HCT116 (cell line): Measurements from ENCODE around the gene ADGRG4.

ENCODE experiments used
- JUND ChIP-seq: IDR thresholded peaks from 2 replicates; pipeline ENCODE4 v1.6.1; 2012
- POLR2A ChIP-seq: IDR thresholded peaks from 2 replicates; pipeline ENCODE4 v1.7.0; 2011; ENCODE audit warnings: borderline replicate concordance; ENCODE audit not compliant: insufficient read depth, insufficient read length; ENCODE audit errors: extremely low read depth
- SRF ChIP-seq: IDR thresholded peaks from 2 replicates; pipeline ENCODE4 v1.6.1; 2012; ENCODE audit warnings: low read depth
- TF ChIP-seq, protein P1 (sequence below), 3 experiments: fragments of 200-600 bp in 1 of 3; sonication (generic) in 1 of 3; IDR thresholded peaks in 2 of 3; conservative IDR thresholded peaks in 1 of 3; 2 replicates each; pipeline ENCODE4 v1.5.1; 2012 to 2017; ENCODE audit warnings: low read depth in 2 of 3, low read length in 2 of 3, antibody characterized with exemption in 1 of 3, borderline replicate concordance in 1 of 3, control low read depth in 1 of 3, mild to moderate bottlenecking in 1 of 3, mixed read lengths in 1 of 3, mixed run types in 1 of 3, moderate library complexity in 1 of 3; ENCODE audit not compliant: insufficient read depth in 1 of 3
- TF ChIP-seq, protein P2 (sequence below): IDR thresholded peaks from 2 replicates; pipeline ENCODE4 v1.6.1; 2012

DNA sequence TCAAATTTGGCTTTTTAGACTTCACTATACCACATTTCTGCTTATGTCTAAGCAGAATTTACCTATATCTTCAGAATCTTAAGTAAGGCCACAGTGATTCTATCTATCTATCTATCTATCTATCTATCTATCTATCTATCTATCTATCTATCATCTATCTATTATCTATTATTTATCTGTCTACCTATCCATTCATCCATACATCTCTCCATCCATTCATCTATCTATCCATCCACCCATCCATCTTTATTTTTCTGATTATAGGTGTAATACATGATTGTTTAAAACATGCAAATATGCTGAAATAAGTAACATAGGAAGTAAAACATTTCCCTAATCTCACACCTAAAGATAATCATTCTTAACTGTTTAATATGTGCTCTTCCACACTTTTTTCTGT is 18.8 kb downstream of the ADGRG4 start:
- TF ChIP-seq SRF (no peak), POLR2A (no peak), JUND (no peak)
- TF ChIP-seq, protein P1, sequence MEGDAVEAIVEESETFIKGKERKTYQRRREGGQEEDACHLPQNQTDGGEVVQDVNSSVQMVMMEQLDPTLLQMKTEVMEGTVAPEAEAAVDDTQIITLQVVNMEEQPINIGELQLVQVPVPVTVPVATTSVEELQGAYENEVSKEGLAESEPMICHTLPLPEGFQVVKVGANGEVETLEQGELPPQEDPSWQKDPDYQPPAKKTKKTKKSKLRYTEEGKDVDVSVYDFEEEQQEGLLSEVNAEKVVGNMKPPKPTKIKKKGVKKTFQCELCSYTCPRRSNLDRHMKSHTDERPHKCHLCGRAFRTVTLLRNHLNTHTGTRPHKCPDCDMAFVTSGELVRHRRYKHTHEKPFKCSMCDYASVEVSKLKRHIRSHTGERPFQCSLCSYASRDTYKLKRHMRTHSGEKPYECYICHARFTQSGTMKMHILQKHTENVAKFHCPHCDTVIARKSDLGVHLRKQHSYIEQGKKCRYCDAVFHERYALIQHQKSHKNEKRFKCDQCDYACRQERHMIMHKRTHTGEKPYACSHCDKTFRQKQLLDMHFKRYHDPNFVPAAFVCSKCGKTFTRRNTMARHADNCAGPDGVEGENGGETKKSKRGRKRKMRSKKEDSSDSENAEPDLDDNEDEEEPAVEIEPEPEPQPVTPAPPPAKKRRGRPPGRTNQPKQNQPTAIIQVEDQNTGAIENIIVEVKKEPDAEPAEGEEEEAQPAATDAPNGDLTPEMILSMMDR (IDR thresholded peaks at IDR 0.05 in 2 of 3, conservative IDR thresholded peaks at IDR 0.05 in 1 of 3; ENCODE audit: borderline replicate concordance in 1 of 3, insufficient read depth in 1 of 3, low read depth in 2 of 3, low read length in 2 of 3), result no peak
- TF ChIP-seq, protein P2, sequence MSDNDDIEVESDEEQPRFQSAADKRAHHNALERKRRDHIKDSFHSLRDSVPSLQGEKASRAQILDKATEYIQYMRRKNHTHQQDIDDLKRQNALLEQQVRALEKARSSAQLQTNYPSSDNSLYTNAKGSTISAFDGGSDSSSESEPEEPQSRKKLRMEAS, result no peak
